HG02759 (cell line): ENCODE results near the gene PTPRQ.

ENCODE experiments used
- ATAC-seq: cut with Tn5 transposase; IDR thresholded peaks from one replicate; pipeline ENCODE4 v1.9.1; 2021; ENCODE audit warnings: mild to moderate bottlenecking, moderate library complexity; ENCODE audit not compliant: unreplicated experiment

Gene PTPRQ

GRCh38 chr12:80717856-80718255, 273.8 kb downstream of the PTPRQ start:
- no peak for ATAC-seq

- ATAC-seq = no peak
Observed at GRCh38 chr12:80720516-80720915, 276.5 kb downstream of the PTPRQ start.

- ATAC-seq = no peak
Observed at GRCh38 chr12:80721326-80721725, 277.3 kb downstream of the PTPRQ start.
